PFSK-1 (cell line): ENCODE measurements around the gene KCNIP3.

ENCODE experiments used
- FOXP2 ChIP-seq: optimal IDR thresholded peaks from 2 replicates; pipeline ENCODE3; 2011; ENCODE audit warnings: borderline replicate concordance, control low read depth, inconsistent platforms; ENCODE audit not compliant: insufficient read depth; ENCODE audit errors: extremely low read length, extremely low read depth
- POLR2AphosphoS5 ChIP-seq: IDR thresholded peaks from 2 replicates; pipeline ENCODE4 v1.6.1; 2012; ENCODE audit warnings: low read depth, mild to moderate bottlenecking, control low read depth, low read length, moderate library complexity
- SIN3A ChIP-seq: IDR thresholded peaks from 2 replicates; pipeline ENCODE4 v1.6.1; 2012; ENCODE audit warnings: mild to moderate bottlenecking, low read length, moderate library complexity, borderline replicate concordance; ENCODE audit not compliant: insufficient read depth
- TAF1 ChIP-seq: IDR thresholded peaks from 2 replicates; pipeline ENCODE4 v1.6.1; 2012; ENCODE audit warnings: low read length, control low read depth, borderline replicate concordance; ENCODE audit not compliant: insufficient read depth
- TF ChIP-seq, protein P1 (sequence below), 2 experiments: IDR thresholded peaks; 2 replicates each; pipeline versions ENCODE4 v1.6.1 to v1.8.0; 2011 to 2012; ENCODE audit warnings: low read depth in 2 of 2, low read length in 2 of 2, control low read depth in 1 of 2, inconsistent platforms in 1 of 2, mild to moderate bottlenecking in 1 of 2, moderate library complexity in 1 of 2; ENCODE audit not compliant: insufficient read depth in 1 of 2

Gene KCNIP3

DNA sequence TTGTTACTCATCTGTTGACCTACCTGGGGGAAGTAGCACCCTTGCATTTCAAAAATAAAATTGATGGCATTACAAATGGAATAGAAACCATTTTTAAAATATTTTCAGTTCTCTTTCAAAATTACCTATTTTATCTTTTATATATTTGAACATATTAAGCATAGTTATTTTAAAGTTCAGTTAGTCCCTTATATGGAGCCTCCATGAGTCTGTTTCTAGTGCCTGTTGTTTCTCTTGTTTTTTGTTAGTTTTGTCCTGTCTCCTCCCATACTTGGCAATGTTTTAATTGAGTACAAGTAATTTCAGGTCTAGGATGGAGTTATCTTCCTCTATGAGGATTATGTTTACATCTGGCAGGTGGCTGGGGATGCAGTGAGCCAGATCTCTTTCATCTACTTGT lies 5.9 kb upstream of the KCNIP3 start:
- TF ChIP-seq FOXP2 (no peak), TAF1 (no peak), SIN3A (no peak), POLR2AphosphoS5 (no peak)
- TF ChIP-seq, protein P1, sequence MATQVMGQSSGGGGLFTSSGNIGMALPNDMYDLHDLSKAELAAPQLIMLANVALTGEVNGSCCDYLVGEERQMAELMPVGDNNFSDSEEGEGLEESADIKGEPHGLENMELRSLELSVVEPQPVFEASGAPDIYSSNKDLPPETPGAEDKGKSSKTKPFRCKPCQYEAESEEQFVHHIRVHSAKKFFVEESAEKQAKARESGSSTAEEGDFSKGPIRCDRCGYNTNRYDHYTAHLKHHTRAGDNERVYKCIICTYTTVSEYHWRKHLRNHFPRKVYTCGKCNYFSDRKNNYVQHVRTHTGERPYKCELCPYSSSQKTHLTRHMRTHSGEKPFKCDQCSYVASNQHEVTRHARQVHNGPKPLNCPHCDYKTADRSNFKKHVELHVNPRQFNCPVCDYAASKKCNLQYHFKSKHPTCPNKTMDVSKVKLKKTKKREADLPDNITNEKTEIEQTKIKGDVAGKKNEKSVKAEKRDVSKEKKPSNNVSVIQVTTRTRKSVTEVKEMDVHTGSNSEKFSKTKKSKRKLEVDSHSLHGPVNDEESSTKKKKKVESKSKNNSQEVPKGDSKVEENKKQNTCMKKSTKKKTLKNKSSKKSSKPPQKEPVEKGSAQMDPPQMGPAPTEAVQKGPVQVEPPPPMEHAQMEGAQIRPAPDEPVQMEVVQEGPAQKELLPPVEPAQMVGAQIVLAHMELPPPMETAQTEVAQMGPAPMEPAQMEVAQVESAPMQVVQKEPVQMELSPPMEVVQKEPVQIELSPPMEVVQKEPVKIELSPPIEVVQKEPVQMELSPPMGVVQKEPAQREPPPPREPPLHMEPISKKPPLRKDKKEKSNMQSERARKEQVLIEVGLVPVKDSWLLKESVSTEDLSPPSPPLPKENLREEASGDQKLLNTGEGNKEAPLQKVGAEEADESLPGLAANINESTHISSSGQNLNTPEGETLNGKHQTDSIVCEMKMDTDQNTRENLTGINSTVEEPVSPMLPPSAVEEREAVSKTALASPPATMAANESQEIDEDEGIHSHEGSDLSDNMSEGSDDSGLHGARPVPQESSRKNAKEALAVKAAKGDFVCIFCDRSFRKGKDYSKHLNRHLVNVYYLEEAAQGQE (IDR thresholded peaks at IDR 0.05; ENCODE audit: insufficient read depth in 1 of 2, low read depth in 2 of 2, low read length in 2 of 2): no peak

DNA sequence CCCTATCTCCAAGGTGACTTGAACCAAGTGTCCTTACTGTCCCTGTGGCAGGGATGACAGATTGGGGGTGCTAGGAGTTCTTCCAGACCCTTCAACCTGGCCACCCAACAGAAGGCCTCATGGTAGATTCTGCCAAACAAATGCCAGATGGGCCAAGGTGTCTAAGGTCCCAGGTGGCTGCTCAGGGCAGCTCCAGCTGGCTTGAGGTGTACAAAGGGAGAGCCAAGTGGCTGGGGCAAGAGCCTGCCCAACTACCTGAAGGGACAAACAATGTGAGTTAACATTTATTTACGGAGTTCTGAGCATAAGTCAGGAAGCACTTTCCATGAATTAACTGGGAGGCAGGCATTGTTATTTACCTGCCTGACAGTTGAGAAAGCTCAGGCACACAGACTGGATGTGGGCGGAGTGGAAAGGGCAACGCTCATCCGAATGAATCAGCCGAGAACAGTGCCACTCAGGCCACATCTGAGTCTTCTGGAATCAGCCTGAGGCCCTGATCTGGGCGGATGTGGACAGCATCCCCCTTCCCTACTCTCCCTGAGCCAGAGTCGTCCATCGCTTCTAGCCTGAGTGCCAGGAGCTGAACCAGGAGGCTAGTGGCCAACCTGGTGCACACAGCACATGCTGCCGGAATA lies 4.4 kb upstream of the KCNIP3 start:
- no peak for TF ChIP-seq FOXP2
- TF ChIP-seq TAF1: no peak
- no peak for TF ChIP-seq SIN3A
- TF ChIP-seq, protein P1 (IDR thresholded peaks at IDR 0.05; ENCODE audit: insufficient read depth in 1 of 2, low read depth in 2 of 2, low read length in 2 of 2): no peak
- TF ChIP-seq POLR2AphosphoS5: no peak

DNA sequence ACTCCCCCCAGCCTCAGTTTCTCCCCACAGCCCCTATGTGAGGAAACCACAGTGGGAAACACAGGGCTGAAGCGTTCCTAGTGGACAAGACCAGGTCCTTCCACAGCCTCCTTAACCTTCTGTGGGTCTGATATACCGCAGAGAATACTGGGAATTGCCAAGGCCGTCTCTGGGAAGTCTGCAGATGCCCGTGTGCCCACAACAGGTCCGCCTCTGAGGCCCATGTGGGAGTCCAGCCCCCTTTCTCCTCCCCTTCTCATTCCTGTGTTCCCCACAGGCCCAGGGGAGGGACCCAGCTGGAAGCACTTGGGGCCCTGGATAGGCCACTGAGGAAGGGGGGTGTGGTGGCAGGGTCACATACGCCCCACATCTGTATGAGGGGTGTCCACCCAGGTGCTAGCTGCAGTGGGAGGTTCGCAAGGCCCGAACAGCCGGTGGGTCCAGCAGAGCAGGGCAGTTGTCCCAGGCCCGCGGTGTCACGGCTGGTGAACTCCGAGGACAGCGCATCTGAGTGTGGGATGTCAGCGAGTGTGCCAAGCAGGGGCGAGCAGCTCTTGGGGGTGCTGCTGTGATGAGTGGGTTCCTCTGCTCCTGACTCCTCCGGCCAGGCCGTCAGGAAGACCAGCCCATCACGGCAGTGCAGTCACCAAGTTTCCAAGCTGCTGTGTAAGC lies 2.4 kb upstream of the KCNIP3 start:
- TF ChIP-seq POLR2AphosphoS5: no peak

DNA sequence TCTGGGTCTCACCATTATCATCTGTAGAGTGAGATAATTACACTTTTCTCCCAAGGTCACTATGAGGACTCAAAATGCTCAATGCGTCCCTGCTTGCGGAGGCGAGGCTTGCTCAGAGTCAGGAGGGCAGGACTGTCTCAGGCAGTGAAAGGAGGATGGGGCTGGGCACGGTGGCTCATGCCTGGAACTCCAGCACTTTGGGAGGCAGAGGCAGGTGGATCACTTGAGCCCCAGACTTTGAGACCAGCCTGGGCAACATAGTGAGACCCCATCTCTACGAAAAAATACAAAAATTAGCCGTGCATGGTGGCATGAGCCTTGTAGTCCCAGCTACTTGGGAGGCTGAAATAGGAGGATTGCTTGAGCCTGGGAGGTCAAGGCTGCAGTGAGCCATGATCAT lies 1.8 kb upstream of the KCNIP3 start:
- no peak for TF ChIP-seq FOXP2
- TF ChIP-seq, protein P1 (IDR thresholded peaks at IDR 0.05; ENCODE audit: insufficient read depth in 1 of 2, low read depth in 2 of 2, low read length in 2 of 2): no peak
- no peak for TF ChIP-seq TAF1
- no peak for TF ChIP-seq SIN3A
- TF ChIP-seq POLR2AphosphoS5: no peak

DNA sequence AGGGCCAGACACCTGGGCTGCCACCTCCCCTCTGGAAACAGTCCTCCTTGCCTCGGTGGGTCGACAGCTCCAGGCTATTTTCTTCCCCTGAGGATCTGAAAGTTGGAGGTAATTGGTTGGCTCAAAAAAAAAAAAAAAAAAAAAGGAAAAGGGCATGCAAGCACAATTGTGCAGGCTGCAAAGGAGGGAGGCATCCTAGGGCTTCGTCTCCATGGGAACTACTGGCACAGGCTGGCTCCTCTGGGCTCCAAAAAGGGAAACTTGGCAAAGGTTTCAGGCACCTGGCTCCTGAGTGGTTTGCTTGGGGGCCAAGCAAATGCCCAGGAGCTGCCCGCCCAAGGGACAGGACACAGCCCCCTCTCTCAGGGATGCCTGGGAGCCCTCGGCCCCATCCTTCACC lies 1.1 kb upstream of the KCNIP3 start:
- TF ChIP-seq, protein P1 (IDR thresholded peaks at IDR 0.05; ENCODE audit: insufficient read depth in 1 of 2, low read depth in 2 of 2, low read length in 2 of 2): no peak
- TF ChIP-seq FOXP2: no peak
- TF ChIP-seq SIN3A: no peak
- no peak for TF ChIP-seq POLR2AphosphoS5
- TF ChIP-seq TAF1: no peak
